ENCODE measurements around the gene RPTOR.

The RPTOR gene

DNA sequence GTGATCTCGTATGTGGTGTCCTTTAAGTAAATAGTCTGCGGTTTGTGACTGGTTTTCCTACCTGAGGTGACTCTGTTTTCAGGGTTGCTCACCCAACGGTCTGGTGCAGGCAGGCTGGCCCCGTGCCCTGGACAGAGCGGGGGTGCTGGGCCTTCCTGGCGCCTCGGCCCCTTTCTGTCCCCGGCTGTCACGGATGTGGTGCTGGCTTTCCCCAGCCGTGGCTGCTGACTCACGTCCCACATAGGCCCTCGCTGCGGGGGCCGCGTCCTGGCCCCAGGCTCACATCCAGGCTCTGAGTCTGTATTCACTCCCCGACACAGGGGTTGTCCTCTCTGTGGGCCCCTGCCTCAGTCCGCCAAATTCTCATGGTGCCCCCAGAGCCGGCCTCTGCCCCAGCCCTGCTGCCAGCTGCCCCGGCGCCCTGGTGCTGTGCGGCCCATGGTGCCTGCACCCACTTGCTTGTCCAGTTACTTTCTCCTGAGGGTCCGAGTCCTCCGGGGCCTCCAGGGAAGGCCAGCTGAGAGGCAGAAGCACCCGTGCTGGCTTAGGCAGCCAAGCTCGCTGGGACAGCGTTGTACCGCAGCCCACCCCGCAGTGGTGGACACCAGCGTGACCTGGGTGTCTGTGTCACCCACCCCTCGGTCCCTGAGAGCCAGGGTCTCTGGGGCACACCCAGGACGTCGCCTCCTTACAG lies 452.9 kb downstream of the RPTOR start:
- TF ChIP-seq, protein P1, sequence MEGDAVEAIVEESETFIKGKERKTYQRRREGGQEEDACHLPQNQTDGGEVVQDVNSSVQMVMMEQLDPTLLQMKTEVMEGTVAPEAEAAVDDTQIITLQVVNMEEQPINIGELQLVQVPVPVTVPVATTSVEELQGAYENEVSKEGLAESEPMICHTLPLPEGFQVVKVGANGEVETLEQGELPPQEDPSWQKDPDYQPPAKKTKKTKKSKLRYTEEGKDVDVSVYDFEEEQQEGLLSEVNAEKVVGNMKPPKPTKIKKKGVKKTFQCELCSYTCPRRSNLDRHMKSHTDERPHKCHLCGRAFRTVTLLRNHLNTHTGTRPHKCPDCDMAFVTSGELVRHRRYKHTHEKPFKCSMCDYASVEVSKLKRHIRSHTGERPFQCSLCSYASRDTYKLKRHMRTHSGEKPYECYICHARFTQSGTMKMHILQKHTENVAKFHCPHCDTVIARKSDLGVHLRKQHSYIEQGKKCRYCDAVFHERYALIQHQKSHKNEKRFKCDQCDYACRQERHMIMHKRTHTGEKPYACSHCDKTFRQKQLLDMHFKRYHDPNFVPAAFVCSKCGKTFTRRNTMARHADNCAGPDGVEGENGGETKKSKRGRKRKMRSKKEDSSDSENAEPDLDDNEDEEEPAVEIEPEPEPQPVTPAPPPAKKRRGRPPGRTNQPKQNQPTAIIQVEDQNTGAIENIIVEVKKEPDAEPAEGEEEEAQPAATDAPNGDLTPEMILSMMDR (IDR thresholded peaks at IDR 0.05; ENCODE audit: control insufficient read depth, extremely low read depth, insufficient read depth) = no peak
- no peak for DNase-seq (ENCODE audit: low read depth)
- H3K4me3 ChIP-seq (ENCODE audit: low read depth, low read length) = no peak overlapping the region

DNA sequence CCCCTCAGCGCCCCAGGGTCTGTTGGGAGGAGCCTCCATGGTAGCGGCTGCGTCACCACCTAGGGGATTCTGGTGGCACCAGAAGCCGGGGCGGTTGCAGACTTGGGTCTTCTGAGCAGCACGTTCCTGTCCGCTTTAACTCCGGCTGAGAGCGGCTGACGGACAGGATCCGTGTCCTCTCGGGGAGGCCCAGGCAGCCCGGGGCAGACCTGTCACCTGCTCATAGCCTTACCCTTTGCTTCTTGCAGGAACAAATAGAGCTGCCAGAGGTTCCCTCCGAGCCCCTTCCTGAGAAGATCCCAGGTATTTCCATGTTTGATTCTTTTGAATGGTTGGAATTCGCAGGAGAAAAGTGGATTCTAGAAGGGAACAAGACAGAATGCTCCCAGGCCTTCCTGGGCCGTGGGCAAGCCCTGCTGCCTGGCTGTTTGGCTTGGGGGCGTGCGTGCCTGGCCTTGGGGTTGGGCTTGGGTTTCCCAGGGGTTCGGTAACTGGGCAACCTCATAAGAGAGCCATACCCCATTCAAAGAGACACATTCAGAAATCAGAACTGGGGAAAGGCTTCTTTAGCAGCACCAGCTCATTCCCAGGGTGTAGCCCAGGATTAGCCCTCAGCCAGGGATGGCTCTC lies 453.6 kb downstream of the RPTOR start:
- DNase-seq (ENCODE audit: low read depth) = no peak
- no peak overlapping the region for H3K4me3 ChIP-seq (ENCODE audit: low read depth, low read length)
- TF ChIP-seq, protein P1 (IDR thresholded peaks at IDR 0.05; ENCODE audit: control insufficient read depth, extremely low read depth, insufficient read depth) = no peak

DNA sequence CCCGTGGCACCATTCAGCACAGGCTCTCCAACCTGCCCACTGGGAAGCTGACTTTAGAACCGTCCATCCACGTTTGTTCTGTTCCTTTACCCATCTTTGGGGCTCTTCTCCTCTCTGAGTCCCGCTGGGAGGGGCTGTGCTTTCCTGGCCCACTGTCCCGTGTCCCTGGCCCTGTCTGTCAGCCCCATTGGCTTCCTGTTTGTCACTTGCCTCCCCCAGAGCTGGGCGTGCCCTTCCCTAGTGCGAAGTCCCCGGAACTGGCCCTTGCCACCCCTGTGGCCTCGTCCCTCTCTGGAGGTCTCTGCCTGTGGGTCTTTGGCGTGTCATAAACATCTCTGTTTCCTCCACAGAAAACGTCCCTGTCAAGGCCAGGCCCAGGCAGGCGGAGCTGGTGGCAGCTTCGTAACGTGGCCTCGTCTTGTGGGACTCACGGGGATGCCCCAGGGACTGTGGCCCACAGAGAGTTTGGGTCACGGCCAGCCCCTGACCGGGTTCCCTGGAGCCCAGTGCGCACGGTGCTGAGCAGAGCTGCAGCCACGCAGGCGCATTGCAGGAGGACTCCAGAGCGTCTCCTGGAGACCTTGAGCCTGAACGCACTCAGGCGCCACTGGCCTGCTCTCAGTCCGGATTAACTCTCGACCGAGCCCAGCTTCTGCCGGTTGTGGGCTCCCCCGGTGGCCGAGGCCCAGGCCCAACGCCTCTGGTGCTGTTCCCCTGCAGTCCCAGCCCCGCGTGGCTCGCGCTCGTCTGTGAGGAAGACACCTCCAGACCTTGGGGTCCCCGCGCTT lies 454.3 kb downstream of the RPTOR start:
- no peak overlapping the region for H3K4me3 ChIP-seq (ENCODE audit: low read depth, low read length)
- TF ChIP-seq, protein P1 (IDR thresholded peaks at IDR 0.05; ENCODE audit: control insufficient read depth, extremely low read depth, insufficient read depth) = no peak
- no peak for DNase-seq (ENCODE audit: low read depth)

DNA sequence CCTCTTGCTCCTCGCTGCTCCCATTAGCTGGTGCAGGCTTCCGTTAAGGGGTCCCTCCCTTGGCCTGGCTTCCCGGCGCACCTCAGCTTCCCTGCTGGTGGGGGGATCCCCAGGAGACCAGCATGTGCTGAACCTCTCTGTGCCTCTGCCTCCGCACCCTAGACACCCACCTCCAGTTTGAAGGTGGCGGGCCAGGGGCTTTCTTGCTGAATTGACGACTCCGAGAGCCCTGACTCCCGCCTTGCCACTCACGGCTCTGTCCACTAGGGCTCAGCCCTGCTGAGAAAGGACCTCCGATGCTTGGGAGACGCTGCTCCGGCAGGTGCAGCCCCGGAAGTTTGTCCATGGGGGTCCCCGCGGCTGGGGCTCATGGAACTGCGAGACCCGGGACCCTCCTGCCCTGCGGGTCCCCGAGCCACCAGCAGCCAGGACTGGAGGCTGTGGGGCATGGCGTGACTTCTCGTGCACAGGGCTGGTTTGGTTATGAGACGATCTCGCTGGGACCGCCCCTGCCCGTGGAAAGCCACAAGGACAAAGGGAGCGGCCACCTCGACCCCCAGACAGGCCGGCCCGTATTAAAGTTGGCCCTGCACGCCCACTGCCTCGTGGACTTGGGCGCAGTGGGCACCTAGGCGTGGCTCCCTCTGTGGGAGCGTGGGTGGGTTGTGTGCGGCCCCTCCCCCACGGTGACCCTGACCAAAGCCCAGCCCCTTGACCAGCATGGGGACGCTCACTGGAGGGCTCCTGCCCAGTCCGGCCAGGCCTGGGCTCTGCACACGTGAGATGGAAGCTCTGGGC lies 455.1 kb downstream of the RPTOR start:
- TF ChIP-seq, protein P1 (IDR thresholded peaks at IDR 0.05; ENCODE audit: control insufficient read depth, extremely low read depth, insufficient read depth) = no peak
- no peak for DNase-seq (ENCODE audit: low read depth)
- H3K4me3 ChIP-seq (ENCODE audit: low read depth, low read length) = no peak overlapping the region

DNA sequence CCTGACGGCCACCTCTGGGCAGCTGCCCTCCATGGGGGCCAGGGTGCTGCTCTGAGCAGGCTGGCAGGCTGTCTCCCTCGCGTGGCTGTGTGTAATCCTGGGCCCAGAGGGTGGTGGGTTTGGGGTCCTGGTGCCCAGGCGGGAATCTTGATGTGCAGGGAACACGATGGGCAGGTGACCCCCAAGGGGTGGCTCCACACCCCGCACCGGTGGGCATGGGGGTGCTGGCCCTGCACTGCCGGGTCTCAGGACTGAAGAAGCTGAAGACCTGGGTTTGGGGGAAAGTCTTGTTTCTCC lies 455.6 kb downstream of the RPTOR start:
- no peak overlapping the region for H3K4me3 ChIP-seq (ENCODE audit: low read depth, low read length)
- no peak for DNase-seq (ENCODE audit: low read depth)
- TF ChIP-seq, protein P1 (IDR thresholded peaks at IDR 0.05; ENCODE audit: control insufficient read depth, extremely low read depth, insufficient read depth) = no peak

DNA sequence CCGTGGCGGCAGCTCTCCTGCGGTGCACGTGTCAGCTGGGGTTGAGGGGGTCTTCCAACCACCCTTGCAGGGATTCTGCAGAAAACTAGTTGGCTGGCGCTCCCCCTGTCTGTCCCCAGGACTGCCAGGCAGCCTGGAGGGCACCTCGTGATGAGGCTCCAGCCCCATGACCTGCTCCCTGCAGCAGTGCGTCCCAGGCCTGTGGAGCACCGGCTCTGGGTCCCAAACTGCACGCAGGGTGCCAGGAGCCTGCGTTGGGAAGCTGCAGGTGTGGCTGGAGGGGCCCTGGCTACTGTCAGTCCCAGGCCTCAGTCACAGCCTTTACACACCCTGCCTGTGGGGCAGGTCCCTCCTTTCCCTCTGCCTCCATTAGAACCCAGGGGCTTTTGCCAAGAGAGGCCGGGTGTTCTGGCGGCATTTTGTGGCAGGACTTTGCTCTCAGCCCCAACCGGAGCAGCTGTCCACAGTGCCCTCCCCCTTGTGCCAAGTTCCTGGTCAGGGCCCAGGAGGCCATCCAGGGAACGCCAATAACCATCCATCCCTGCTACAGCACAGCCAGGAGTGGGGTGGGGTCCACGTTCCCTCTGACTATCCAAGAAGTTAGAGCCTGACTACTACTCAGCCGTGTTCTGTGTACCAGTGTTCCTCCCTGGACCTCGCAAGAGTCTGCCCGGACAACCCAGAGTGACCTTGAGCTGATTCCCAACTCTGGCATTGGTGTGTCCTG lies 456.2 kb downstream of the RPTOR start:
- TF ChIP-seq, protein P1 (IDR thresholded peaks at IDR 0.05; ENCODE audit: control insufficient read depth, extremely low read depth, insufficient read depth) = no peak
- DNase-seq (ENCODE audit: low read depth) = no peak
- no peak overlapping the region for H3K4me3 ChIP-seq (ENCODE audit: low read depth, low read length)

All from LNCaP clone FGC (cell line).